Measurements from ENCODE around the gene PIGA. TPM values are rescaled to one million over a fixed set of nuclear protein-coding genes. Genes with fewer than 3 reads are reported as not detected.

The PIGA gene
- total RNA-seq, 1 experiment from 2014 or later, result 19.4 TPM

DNA sequence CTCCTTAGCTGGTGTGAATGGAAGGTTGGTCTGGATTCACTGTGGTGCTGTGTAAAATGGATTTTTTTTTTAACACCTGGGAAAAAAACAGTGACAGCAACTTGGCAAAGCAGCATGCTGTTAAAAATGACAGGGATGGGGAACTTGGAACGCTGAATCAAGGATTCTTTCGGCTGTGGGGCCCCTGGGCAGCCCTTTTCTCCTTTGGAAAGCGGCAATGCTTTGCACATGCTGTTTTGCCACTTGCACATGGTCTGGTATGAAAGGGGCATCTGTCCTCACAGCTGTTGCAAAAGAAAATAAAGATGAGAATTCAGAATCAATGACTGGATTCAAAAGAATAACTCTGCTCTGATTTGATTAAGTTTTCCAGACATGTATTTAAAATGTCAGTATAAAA lies 10.7 kb upstream of the PIGA start:
- CTCF ChIA-PET, result no interaction called here
- TF ChIP-seq, protein P1, sequence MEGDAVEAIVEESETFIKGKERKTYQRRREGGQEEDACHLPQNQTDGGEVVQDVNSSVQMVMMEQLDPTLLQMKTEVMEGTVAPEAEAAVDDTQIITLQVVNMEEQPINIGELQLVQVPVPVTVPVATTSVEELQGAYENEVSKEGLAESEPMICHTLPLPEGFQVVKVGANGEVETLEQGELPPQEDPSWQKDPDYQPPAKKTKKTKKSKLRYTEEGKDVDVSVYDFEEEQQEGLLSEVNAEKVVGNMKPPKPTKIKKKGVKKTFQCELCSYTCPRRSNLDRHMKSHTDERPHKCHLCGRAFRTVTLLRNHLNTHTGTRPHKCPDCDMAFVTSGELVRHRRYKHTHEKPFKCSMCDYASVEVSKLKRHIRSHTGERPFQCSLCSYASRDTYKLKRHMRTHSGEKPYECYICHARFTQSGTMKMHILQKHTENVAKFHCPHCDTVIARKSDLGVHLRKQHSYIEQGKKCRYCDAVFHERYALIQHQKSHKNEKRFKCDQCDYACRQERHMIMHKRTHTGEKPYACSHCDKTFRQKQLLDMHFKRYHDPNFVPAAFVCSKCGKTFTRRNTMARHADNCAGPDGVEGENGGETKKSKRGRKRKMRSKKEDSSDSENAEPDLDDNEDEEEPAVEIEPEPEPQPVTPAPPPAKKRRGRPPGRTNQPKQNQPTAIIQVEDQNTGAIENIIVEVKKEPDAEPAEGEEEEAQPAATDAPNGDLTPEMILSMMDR (IDR thresholded peaks at IDR 0.05; ENCODE audit: insufficient read depth in 1 of 2, low read depth in 1 of 2, low read length in 1 of 2, severe bottlenecking in 1 of 2, unreplicated experiment in 1 of 2), result no peak
- no peaks in the 10 kb centered on the region for H3K4me1 Mint-ChIP-seq (ENCODE audit: low read depth, unreplicated experiment)
- H3K36me3 Mint-ChIP-seq (ENCODE audit: insufficient read depth, unreplicated experiment), result no peaks in the 10 kb centered on the region
- POLR2A ChIA-PET, result no interaction called here
- H3K4me3 Mint-ChIP-seq (ENCODE audit: unreplicated experiment), result no peak overlapping the region
- H3K27ac Mint-ChIP-seq (ENCODE audit: unreplicated experiment), result no peak overlapping the region
- intact Hi-C loops (cut with micrococcal nuclease; ENCODE audit: unreplicated experiment), result loop anchor here (10.0 kb wide), 1 partner anchor 299 kb away; no protein-coding TSS in a partner anchor
- no peaks in the 10 kb centered on the region for H3K9me3 Mint-ChIP-seq (ENCODE audit: unreplicated experiment)
- H3K36me3 ChIP-seq (ENCODE audit: control insufficient read depth, insufficient read depth, low read length), result no peaks in the 10 kb centered on the region
- peaks cover 6% of the 10 kb centered on the region for H3K27me3 Mint-ChIP-seq (ENCODE audit: insufficient read depth, unreplicated experiment)
- 0 out of 2 replicates have a peak, but pooled peaks cover 3% of the 10 kb centered on the region for H3K4me1 ChIP-seq
- no peaks in the 10 kb centered on the region for H3K27me3 ChIP-seq (replicated peaks; ENCODE audit: control insufficient read depth, insufficient read depth, low read length)
- no TSS peak for BruUV-seq (replicated peaks)
- H3K9me3 ChIP-seq, result no peaks in the 10 kb centered on the region
- DNase-seq, result no peak
- no peak overlapping the region for H3K4me3 ChIP-seq (ENCODE audit: low read depth, low read length)

DNA sequence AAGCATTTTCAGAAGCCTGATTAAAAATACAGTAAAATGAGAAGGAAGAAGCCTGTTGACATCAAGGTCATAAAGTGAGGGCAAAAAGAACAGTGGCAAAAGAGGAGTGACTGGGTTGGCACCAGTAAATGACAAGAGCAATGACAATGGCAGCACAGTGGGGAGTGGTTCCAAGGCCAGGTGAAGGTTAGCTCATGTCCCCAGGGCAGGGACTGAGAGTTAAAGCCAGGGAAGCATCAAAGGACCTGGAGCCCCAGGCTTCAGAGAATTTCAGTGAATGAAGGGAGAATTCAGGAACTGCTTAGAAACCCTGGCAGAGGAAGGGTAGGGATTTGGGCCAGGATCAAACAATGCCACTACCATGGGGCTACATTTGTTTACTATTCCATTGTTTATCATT lies 8.8 kb upstream of the PIGA start:
- Histone ChIP-seq H3K36me3 (ENCODE audit: control insufficient read depth, insufficient read depth, low read length) (no peaks in the 10 kb centered on the region), H3K27me3 (replicated peaks; ENCODE audit: control insufficient read depth, insufficient read depth, low read length) (no peaks in the 10 kb centered on the region), H3K9me3 (no peaks in the 10 kb centered on the region), H3K4me1 (0 out of 2 replicates have a peak, but pooled peaks cover 3% of the 10 kb centered on the region), H3K4me3 (ENCODE audit: low read depth, low read length) (no peak overlapping the region)
- H3K36me3 Mint-ChIP-seq (ENCODE audit: insufficient read depth, unreplicated experiment), result no peaks in the 10 kb centered on the region
- POLR2A ChIA-PET, result no interaction called here
- H3K27me3 Mint-ChIP-seq (ENCODE audit: insufficient read depth, unreplicated experiment), result peaks cover 10% of the 10 kb centered on the region
- H3K27ac Mint-ChIP-seq (ENCODE audit: unreplicated experiment), result no peak overlapping the region
- no peak overlapping the region for H3K4me3 Mint-ChIP-seq (ENCODE audit: unreplicated experiment)
- no TSS peak for BruUV-seq (replicated peaks)
- H3K9me3 Mint-ChIP-seq (ENCODE audit: unreplicated experiment), result no peaks in the 10 kb centered on the region
- H3K4me1 Mint-ChIP-seq (ENCODE audit: low read depth, unreplicated experiment), result no peaks in the 10 kb centered on the region
- CTCF ChIA-PET, result no interaction called here
- DNase-seq, result no peak
- TF ChIP-seq, protein P1 (IDR thresholded peaks at IDR 0.05; ENCODE audit: insufficient read depth in 1 of 2, low read depth in 1 of 2, low read length in 1 of 2, severe bottlenecking in 1 of 2, unreplicated experiment in 1 of 2), result no peak
- intact Hi-C loops (cut with micrococcal nuclease; ENCODE audit: unreplicated experiment), result loop anchor here (10.0 kb wide), 1 partner anchor 301 kb away; no protein-coding TSS in a partner anchor

DNA sequence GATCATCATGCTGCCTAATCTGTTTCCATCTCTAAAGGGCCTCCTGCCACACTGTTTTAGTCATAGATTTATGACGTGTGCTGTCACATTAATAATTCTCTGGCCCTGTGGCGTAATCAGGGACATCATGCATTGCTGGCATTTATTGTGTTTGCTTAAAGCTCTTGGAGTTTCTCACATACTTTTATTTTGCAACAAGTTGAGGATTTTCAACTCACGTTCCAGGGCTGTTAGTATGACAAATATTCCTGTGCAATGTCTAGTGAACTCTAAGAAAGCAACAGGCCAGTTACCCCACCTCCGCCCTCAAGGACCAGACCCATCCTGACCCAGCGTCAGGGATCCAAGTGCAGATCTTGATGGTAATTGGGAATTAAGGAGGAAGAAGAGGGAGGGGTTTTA lies 7.8 kb upstream of the PIGA start:
- Histone ChIP-seq H3K9me3 (no peaks in the 10 kb centered on the region), H3K4me3 (ENCODE audit: low read depth, low read length) (no peak overlapping the region), H3K4me1 (0 out of 2 replicates have a peak, but pooled peaks cover 3% of the 10 kb centered on the region), H3K36me3 (ENCODE audit: control insufficient read depth, insufficient read depth, low read length) (no peaks in the 10 kb centered on the region), H3K27me3 (replicated peaks; ENCODE audit: control insufficient read depth, insufficient read depth, low read length) (no peaks in the 10 kb centered on the region)
- ChIA-PET POLR2A (interaction anchor here (0.6 to 0.7 kb wide), 2 partner anchors 9 to 284 kb away, joined by 3 to 7 read pairs; no protein-coding TSS in a partner anchor), CTCF (no interaction called here)
- intact Hi-C loops (cut with micrococcal nuclease; ENCODE audit: unreplicated experiment), result loop anchor here (1.0 to 10.0 kb wide), 2 partner anchors 43 to 302 kb away; no protein-coding TSS in a partner anchor
- H3K4me3 Mint-ChIP-seq (ENCODE audit: unreplicated experiment), result no peak overlapping the region
- H3K27ac Mint-ChIP-seq (ENCODE audit: unreplicated experiment), result no peak overlapping the region
- peak; percentile 61 to 65 for DNase-seq
- BruUV-seq (replicated peaks), result no TSS peak
- H3K9me3 Mint-ChIP-seq (ENCODE audit: unreplicated experiment), result no peaks in the 10 kb centered on the region
- peaks cover 6% of the 10 kb centered on the region for H3K27me3 Mint-ChIP-seq (ENCODE audit: insufficient read depth, unreplicated experiment)
- no peaks in the 10 kb centered on the region for H3K4me1 Mint-ChIP-seq (ENCODE audit: low read depth, unreplicated experiment)
- no peaks in the 10 kb centered on the region for H3K36me3 Mint-ChIP-seq (ENCODE audit: insufficient read depth, unreplicated experiment)
- TF ChIP-seq, protein P1 (IDR thresholded peaks at IDR 0.05; ENCODE audit: insufficient read depth in 1 of 2, low read depth in 1 of 2, low read length in 1 of 2, severe bottlenecking in 1 of 2, unreplicated experiment in 1 of 2), result no peak

All from Caco-2 (cell line).